ENCODE measurements around the gene FGF5.

DNA sequence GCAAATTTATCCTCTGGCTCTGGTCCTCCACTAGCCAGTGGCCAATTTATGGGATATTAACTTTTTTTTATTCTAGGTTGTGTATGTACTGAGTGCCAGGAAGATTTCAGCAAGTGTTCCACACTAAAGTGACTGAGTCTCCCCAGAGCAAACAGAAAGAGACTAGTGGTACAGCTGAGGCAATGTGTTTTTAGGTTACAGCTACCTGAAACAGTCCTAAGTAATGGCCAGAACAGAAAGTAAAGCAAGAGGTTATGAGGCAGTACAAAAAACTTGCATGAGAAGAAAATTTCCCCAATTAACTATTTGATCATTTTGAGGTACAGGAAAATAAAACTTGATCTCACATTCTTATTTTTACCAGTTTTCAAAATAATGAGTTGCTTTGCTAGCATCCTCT is 38.0 kb upstream of the FGF5 start:
- TF ChIP-seq, protein P1, sequence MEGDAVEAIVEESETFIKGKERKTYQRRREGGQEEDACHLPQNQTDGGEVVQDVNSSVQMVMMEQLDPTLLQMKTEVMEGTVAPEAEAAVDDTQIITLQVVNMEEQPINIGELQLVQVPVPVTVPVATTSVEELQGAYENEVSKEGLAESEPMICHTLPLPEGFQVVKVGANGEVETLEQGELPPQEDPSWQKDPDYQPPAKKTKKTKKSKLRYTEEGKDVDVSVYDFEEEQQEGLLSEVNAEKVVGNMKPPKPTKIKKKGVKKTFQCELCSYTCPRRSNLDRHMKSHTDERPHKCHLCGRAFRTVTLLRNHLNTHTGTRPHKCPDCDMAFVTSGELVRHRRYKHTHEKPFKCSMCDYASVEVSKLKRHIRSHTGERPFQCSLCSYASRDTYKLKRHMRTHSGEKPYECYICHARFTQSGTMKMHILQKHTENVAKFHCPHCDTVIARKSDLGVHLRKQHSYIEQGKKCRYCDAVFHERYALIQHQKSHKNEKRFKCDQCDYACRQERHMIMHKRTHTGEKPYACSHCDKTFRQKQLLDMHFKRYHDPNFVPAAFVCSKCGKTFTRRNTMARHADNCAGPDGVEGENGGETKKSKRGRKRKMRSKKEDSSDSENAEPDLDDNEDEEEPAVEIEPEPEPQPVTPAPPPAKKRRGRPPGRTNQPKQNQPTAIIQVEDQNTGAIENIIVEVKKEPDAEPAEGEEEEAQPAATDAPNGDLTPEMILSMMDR (conservative IDR thresholded peaks at IDR 0.05), result no peak
- no peak for TF ChIP-seq EZH2 (IDR thresholded peaks at IDR 0.05; ENCODE audit: low read depth)

Data from PC-9 (cell line).